ENCODE results near the gene CHN1. TPM values are rescaled to one million over a fixed set of nuclear protein-coding genes. Genes with fewer than 3 reads are reported as not detected.

CHN1 gene
- total RNA-seq, 1 donor from 2014 or later = 45.0 TPM

DNA sequence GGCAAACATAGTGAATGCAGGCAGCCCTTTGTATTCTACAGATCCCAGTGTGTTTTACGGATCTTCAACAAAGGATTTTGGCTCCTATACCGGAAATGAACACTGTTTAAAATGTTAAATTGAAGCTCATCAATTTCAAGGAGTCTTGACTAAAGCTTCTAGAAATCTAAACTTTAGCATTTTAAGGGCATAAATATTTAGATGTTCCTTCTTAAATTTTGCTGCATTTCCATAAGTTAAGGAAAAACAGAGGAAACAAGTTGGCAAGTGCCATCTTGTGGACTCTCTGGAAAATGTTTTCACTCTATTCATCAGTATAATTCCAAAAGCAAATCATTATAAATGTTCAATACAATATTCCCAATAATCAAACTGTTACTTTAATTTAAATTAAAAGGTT, 19.6 kb downstream of the CHN1 start:
- H3K4me1 ChIP-seq = peaks cover 25% of the 10 kb centered on the region
- TF ChIP-seq, protein P1, sequence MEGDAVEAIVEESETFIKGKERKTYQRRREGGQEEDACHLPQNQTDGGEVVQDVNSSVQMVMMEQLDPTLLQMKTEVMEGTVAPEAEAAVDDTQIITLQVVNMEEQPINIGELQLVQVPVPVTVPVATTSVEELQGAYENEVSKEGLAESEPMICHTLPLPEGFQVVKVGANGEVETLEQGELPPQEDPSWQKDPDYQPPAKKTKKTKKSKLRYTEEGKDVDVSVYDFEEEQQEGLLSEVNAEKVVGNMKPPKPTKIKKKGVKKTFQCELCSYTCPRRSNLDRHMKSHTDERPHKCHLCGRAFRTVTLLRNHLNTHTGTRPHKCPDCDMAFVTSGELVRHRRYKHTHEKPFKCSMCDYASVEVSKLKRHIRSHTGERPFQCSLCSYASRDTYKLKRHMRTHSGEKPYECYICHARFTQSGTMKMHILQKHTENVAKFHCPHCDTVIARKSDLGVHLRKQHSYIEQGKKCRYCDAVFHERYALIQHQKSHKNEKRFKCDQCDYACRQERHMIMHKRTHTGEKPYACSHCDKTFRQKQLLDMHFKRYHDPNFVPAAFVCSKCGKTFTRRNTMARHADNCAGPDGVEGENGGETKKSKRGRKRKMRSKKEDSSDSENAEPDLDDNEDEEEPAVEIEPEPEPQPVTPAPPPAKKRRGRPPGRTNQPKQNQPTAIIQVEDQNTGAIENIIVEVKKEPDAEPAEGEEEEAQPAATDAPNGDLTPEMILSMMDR (IDR thresholded peaks at IDR 0.05) = peak; percentile 82
- no peak for TF ChIP-seq EZH2phosphoT487 (IDR thresholded peaks at IDR 0.05)
- H3K9me3 ChIP-seq (ENCODE audit: low read depth) = no peaks in the 10 kb centered on the region
- Mint-ChIP-seq H3K9me3 (peaks cover 6% of the 10 kb centered on the region), H3K4me1 (peaks cover 25% of the 10 kb centered on the region), H3K4me3 (no peak overlapping the region), H3K27ac (peak overlapping the region; percentile 21), H3K27me3 (ENCODE audit: insufficient read depth, low read depth) (peaks cover 2% of the 10 kb centered on the region), H3K36me3 (peaks cover 13% of the 10 kb centered on the region)
- peaks cover 93% of the 10 kb centered on the region for H3K79me2 ChIP-seq (ENCODE audit: low read depth)
- no peak overlapping the region for H2AFZ ChIP-seq (replicated peaks)
- no peaks in the 10 kb centered on the region for H3K27me3 ChIP-seq
- peak overlapping the region; percentile 71 for H3K27ac ChIP-seq
- H3K4me3 ChIP-seq = no peak overlapping the region
- peaks cover 2% of the 10 kb centered on the region for H4K20me1 ChIP-seq (ENCODE audit: low read depth)
- no peaks in the 10 kb centered on the region for H3K36me3 ChIP-seq
- H3F3A ChIP-seq (ENCODE audit: low read depth) = peaks cover 14% of the 10 kb centered on the region
- peak; percentile 21 for DNase-seq (ENCODE audit: low spot score)
- no peak overlapping the region for H3K9ac ChIP-seq
- H3K4me2 ChIP-seq = peak overlapping the region; percentile 66

DNA sequence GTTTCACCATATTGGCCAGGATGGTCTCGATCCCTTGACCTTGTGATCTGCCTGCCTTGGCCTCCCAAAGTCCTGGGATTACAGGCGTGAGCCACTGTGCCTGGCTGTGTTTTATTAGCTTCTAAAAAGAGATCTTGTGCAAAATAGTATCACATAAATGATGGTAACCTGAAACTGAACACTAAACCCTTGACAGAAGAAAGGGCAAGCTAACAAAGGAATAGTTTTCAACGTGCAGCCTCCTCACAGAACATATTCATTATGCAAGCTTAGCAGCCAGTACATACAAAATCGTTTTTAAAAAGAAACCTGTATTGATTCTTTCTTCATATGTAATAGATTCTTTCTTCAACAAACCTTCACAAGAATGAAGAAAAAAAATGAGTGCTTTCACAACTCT, 20.6 kb downstream of the CHN1 start:
- H3K27ac Mint-ChIP-seq = peak overlapping the region; percentile 76
- no peak overlapping the region for H3K4me3 Mint-ChIP-seq
- H3K4me1 Mint-ChIP-seq = peaks cover 16% of the 10 kb centered on the region
- Histone ChIP-seq H4K20me1 (ENCODE audit: low read depth) (no peaks in the 10 kb centered on the region), H3K4me3 (no peak overlapping the region), H3K9me3 (ENCODE audit: low read depth) (no peaks in the 10 kb centered on the region), H3F3A (ENCODE audit: low read depth) (peaks cover 14% of the 10 kb centered on the region), H3K4me1 (peaks cover 28% of the 10 kb centered on the region), H3K4me2 (peak overlapping the region; percentile 66), H2AFZ (replicated peaks) (no peak overlapping the region), H3K79me2 (ENCODE audit: low read depth) (peaks cover 95% of the 10 kb centered on the region), H3K27ac (peak overlapping the region; percentile 71), H3K27me3 (no peaks in the 10 kb centered on the region), H3K36me3 (no peaks in the 10 kb centered on the region), H3K9ac (no peak overlapping the region)
- no peak for DNase-seq (ENCODE audit: low spot score)
- peaks cover 10% of the 10 kb centered on the region for H3K36me3 Mint-ChIP-seq
- no peak for TF ChIP-seq EZH2 (IDR thresholded peaks at IDR 0.05)
- no peak for TF ChIP-seq EZH2phosphoT487 (IDR thresholded peaks at IDR 0.05)
- TF ChIP-seq, protein P1 (IDR thresholded peaks at IDR 0.05) = no peak
- peaks cover 2% of the 10 kb centered on the region for H3K27me3 Mint-ChIP-seq (ENCODE audit: insufficient read depth, low read depth)
- H3K9me3 Mint-ChIP-seq = peaks cover 9% of the 10 kb centered on the region

- Histone ChIP-seq H3K79me2 (ENCODE audit: low read depth) (peaks cover 95% of the 10 kb centered on the region), H3K9ac (no peak overlapping the region), H3K27ac (no peak overlapping the region), H3K27me3 (no peaks in the 10 kb centered on the region), H3K9me3 (ENCODE audit: low read depth) (no peaks in the 10 kb centered on the region), H3K4me3 (no peak overlapping the region), H3K36me3 (no peaks in the 10 kb centered on the region), H3F3A (ENCODE audit: low read depth) (peaks cover 9% of the 10 kb centered on the region), H4K20me1 (ENCODE audit: low read depth) (no peaks in the 10 kb centered on the region), H3K4me2 (no peak overlapping the region), H2AFZ (replicated peaks) (no peak overlapping the region), H3K4me1 (peaks cover 35% of the 10 kb centered on the region)
- Mint-ChIP-seq H3K27ac (no peak overlapping the region), H3K36me3 (peaks cover 17% of the 10 kb centered on the region), H3K4me1 (peaks cover 14% of the 10 kb centered on the region), H3K9me3 (peaks cover 12% of the 10 kb centered on the region), H3K27me3 (ENCODE audit: insufficient read depth, low read depth) (peaks cover 3% of the 10 kb centered on the region), H3K4me3 (no peak overlapping the region)
- DNase-seq (ENCODE audit: low spot score) = no peak
- TF ChIP-seq EZH2phosphoT487 (IDR thresholded peaks at IDR 0.05) (no peak), EZH2 (IDR thresholded peaks at IDR 0.05) (no peak)
- TF ChIP-seq, protein P1 (IDR thresholded peaks at IDR 0.05) = no peak
These were observed 23.9 kb downstream of the CHN1 start for GRCh38 chr2:174981331-174981730.

Data from neural progenitor cell (in vitro differentiated cells).